Stomach (tissue), 9 donors: ENCODE measurements around the gene KCNJ13. TPM values are rescaled to one million over a fixed set of nuclear protein-coding genes. Genes with fewer than 3 reads are reported as not detected.

Experiments used
- DNase-seq, 2 donors: peaks; one replicate each; pipeline versions ENCODE4 v3.0.0 to v3.0.0-alpha.2; 2013 to 2019
- H3K27ac ChIP-seq, 5 donors: fragments of 200-600 bp in 4 of 5; sonication (generic) in 4 of 5; one replicate each; pipeline ENCODE4 v1.5.1; 2013 to 2019; ENCODE audit warnings: mild to moderate bottlenecking in 1 of 5, moderate library complexity in 1 of 5
- H3K27me3 ChIP-seq, 3 donors: fragments of 200-600 bp; sonication (generic); one replicate each; pipeline ENCODE4 v1.5.1; 2017 to 2019; ENCODE audit warnings: mixed run types in 1 of 3
- H3K36me3 ChIP-seq, 4 donors: fragments of 200-600 bp; sonication (generic); 1 replicate in 3 of 4; 2 replicates in 1 of 4; pipeline ENCODE4 v1.5.1; 2016 to 2019
- H3K4me1 ChIP-seq, 4 donors: fragments of 200-600 bp; sonication (generic); one replicate each; pipeline ENCODE4 v1.5.1; 2016 to 2019
- H3K4me3 ChIP-seq, 4 donors: fragments of 200-600 bp; sonication (generic) in 3 of 4; one replicate each; pipeline ENCODE4 v1.5.1; 2016 to 2019; ENCODE audit warnings: mild to moderate bottlenecking in 1 of 4
- H3K9me3 ChIP-seq, 4 donors: fragments of 200-600 bp; sonication (generic); one replicate each; pipeline ENCODE4 v1.5.1; 2016 to 2019
- CTCF ChIP-seq, 7 experiments: fragments of 450-650 bp in 4 of 7; fragments of 200-600 bp in 3 of 7; sonication (generic) in 3 of 7; IDR thresholded peaks; one replicate each; pipeline ENCODE4 v1.5.1; 2016 to 2019; ENCODE audit warnings: antibody characterized with exemption in 7 of 7, control low read depth in 2 of 7, mild to moderate bottlenecking in 1 of 7
- EP300 ChIP-seq: sonication (generic); formaldehyde crosslinking; IDR thresholded peaks from one replicate; pipeline ENCODE4 v1.6.1; 2017; ENCODE audit warnings: antibody characterized with exemption
- POLR2A ChIP-seq, 4 donors: fragments of 450-650 bp; IDR thresholded peaks; one replicate each; pipeline ENCODE4 v1.6.1; 2016; ENCODE audit warnings: antibody characterized with exemption in 4 of 4, control low read depth in 2 of 4, mild to moderate bottlenecking in 1 of 4, moderate library complexity in 1 of 4
- POLR2AphosphoS5 ChIP-seq, 3 donors: sonication (generic); formaldehyde crosslinking; IDR thresholded peaks; one replicate each; pipeline ENCODE4 v1.6.1; 2016; ENCODE audit warnings: antibody characterized with exemption in 3 of 3
- WGBS, 5 donors: extraction: QIAGEN DNeasy Blood & Tissue Kit in 3 of 5; methylation state at CpG; one replicate each; pipeline versions ENCODE4 v1.1.5 to v1.1.7; 2013 to 2018; 5-methylcytosine and 5-hydroxymethylcytosine counted together
- intact Hi-C: fragments of 100-400 bp; cut with DNase I; formaldehyde crosslinking; loops from one replicate; pipeline ENCODE4 v1.15.1; 2023; ENCODE audit warnings: low total_unique reads
- polyA plus RNA-seq, 3 donors: library from polyadenylated mRNA; stranded (reverse); fragments of 200-250 nt; gene quantifications; one replicate each; pipeline ENCODE4 v1.2.3, GENCODE V29; 2013
- total RNA-seq, 5 donors: library from RNA; depleted of rRNA; stranded (reverse); fragments of >200 nt; gene quantifications; one replicate each; pipeline versions ENCODE4 v1.1.0 to v1.2.3, GENCODE V29; 2014 to 2016
- donor health status: healthy with polysubstance abuse.
- donor health status: Bipolar disorder and iron deficiency.
- donor health status: healthy.

The KCNJ13 gene
- total and polyA plus RNA-seq, 8 donors, result 0.18 to 2.9 (median 0.86) TPM; not detected in 2

DNA sequence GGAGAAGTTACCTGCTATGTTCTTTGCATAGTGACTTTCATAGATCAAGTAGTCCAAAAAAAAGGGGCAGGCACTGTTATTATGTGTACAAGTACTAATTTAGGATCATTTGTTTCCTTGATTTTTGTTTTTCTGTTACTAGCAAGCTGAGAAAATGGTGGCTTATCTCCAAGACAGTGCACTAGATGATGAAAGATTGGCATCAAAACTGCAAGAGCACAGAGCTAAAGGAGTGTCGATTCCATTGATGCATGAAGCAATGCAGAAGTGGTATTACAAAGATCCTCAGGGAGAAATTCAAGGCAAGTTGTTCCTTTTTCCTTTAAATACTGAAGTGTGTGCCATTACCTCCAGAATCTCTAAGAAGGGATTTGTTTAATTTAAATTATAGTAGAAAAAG lies 19.6 kb upstream of the KCNJ13 start:
- peaks cover 36 to 96% (median 86%) of the 10 kb centered on the region in 4 donors for H3K36me3 ChIP-seq
- DNase-seq, result no peak
- TF ChIP-seq EP300 (no peak), POLR2A (IDR thresholded peaks at IDR 0.05) (no peak), CTCF (IDR thresholded peaks at IDR 0.05) (no peak), POLR2AphosphoS5 (IDR thresholded peaks at IDR 0.05) (no peak)
- intact Hi-C loops, result no loop called here
- no peak overlapping the region for H3K27ac ChIP-seq
- no peaks in the 10 kb centered on the region for H3K27me3 ChIP-seq
- H3K4me3 ChIP-seq, result no peak overlapping the region
- no peaks in the 10 kb centered on the region for H3K9me3 ChIP-seq
- H3K4me1 ChIP-seq, result peaks cover 0 to 3% (median 0%) of the 10 kb centered on the region in 4 donors
- WGBS, 5 donors, result 91 to 96% (median 93%) methylated on average over 1 of the region's 1 CpG

- H3K36me3 ChIP-seq, result peaks cover 40 to 99% (median 87%) of the 10 kb centered on the region in 4 donors
- no peaks in the 10 kb centered on the region for H3K27me3 ChIP-seq
- DNase-seq, result no peak
- 78 to 90% (median 85%) methylated on average over 1 of the region's 1 CpG for WGBS, 5 donors
- H3K9me3 ChIP-seq, result no peaks in the 10 kb centered on the region
- intact Hi-C loops, result no loop called here
- no peak overlapping the region for H3K27ac ChIP-seq
- TF ChIP-seq POLR2AphosphoS5 (IDR thresholded peaks at IDR 0.05) (no peak), POLR2A (IDR thresholded peaks at IDR 0.05) (no peak), EP300 (no peak)
- no peak overlapping the region for H3K4me3 ChIP-seq
- peaks cover 0 to 3% (median 0%) of the 10 kb centered on the region in 4 donors for H3K4me1 ChIP-seq
Measured at GRCh38 chr2:232794981-232795380, 18.6 kb upstream of the KCNJ13 start.

GRCh38 chr2:232793271-232793670 lies 16.9 kb upstream of the KCNJ13 start:
- H3K9me3 ChIP-seq, result no peaks in the 10 kb centered on the region
- no peak overlapping the region for H3K27ac ChIP-seq
- H3K4me3 ChIP-seq, result no peak overlapping the region
- H3K36me3 ChIP-seq, result peaks cover 40 to 98% (median 92%) of the 10 kb centered on the region in 4 donors
- no peaks in the 10 kb centered on the region for H3K27me3 ChIP-seq
- H3K4me1 ChIP-seq, result peaks cover 0 to 12% (median 0%) of the 10 kb centered on the region in 4 donors
- DNase-seq, result no peak
- intact Hi-C loops, result no loop called here
- 79 to 93% (median 83%) methylated on average over 4 of the region's 4 CpGs for WGBS, 5 donors
- no peak for TF ChIP-seq EP300
- no peak for TF ChIP-seq POLR2A (IDR thresholded peaks at IDR 0.05)
- no peak for TF ChIP-seq POLR2AphosphoS5 (IDR thresholded peaks at IDR 0.05)
- TF ChIP-seq CTCF (IDR thresholded peaks at IDR 0.05), result no peak

GRCh38 chr2:232791518-232791917 lies 15.2 kb upstream of the KCNJ13 start:
- Histone ChIP-seq H3K4me1 (peaks cover 0 to 13% (median 0%) of the 10 kb centered on the region in 4 donors), H3K9me3 (no peaks in the 10 kb centered on the region), H3K4me3 (no peak overlapping the region), H3K27ac (no peak overlapping the region), H3K36me3 (peaks cover 39 to 95% (median 89%) of the 10 kb centered on the region in 4 donors), H3K27me3 (no peaks in the 10 kb centered on the region)
- TF ChIP-seq EP300 (no peak), CTCF (IDR thresholded peaks at IDR 0.05) (no peak), POLR2AphosphoS5 (IDR thresholded peaks at IDR 0.05) (no peak), POLR2A (IDR thresholded peaks at IDR 0.05) (no peak)
- intact Hi-C loops, result no loop called here
- 88 to 95% (median 93%) methylated on average over 4 of the region's 4 CpGs for WGBS, 5 donors
- DNase-seq, result no peak

GRCh38 chr2:232789082-232789481 lies 12.7 kb upstream of the KCNJ13 start:
- WGBS, 5 donors, result 48 to 76% (median 59%) methylated on average over 4 of the region's 4 CpGs
- H3K4me3 ChIP-seq, result no peak overlapping the region
- H3K27me3 ChIP-seq, result no peaks in the 10 kb centered on the region
- peaks cover 0 to 13% (median 0%) of the 10 kb centered on the region in 4 donors for H3K4me1 ChIP-seq
- no peak overlapping the region for H3K27ac ChIP-seq
- H3K9me3 ChIP-seq, result no peaks in the 10 kb centered on the region
- TF ChIP-seq EP300 (no peak), CTCF (IDR thresholded peaks at IDR 0.05) (no peak), POLR2A (IDR thresholded peaks at IDR 0.05) (no peak), POLR2AphosphoS5 (IDR thresholded peaks at IDR 0.05) (no peak)
- intact Hi-C loops, result no loop called here
- no peak for DNase-seq
- H3K36me3 ChIP-seq, result peaks cover 29 to 80% (median 67%) of the 10 kb centered on the region in 4 donors
